RWPE2 (cell line): ENCODE results near the gene AKT1.

ENCODE experiments used
- ATAC-seq: fragments of 200-7000 bp; cut with Tn5 transposase; 3 replicates; pipeline ENCODE4 v1.9.1; 2021; ENCODE audit warnings: low read depth
- DNase-seq: peaks from one replicate; pipeline ENCODE4 v3.0.0-alpha.2; 2020; ENCODE audit warnings: low spot score
- H3K27ac ChIP-seq: fragments of 450-650 bp; 2 replicates; pipeline ENCODE4 v1.5.1; 2017; ENCODE audit warnings: mild to moderate bottlenecking; ENCODE audit not compliant: poor library complexity, severe bottlenecking
- H3K27me3 ChIP-seq: fragments of 250-450 bp; sonication (Bioruptor Pico); 2 replicates; pipeline ENCODE4 v1.5.1; 2021; ENCODE audit warnings: mild to moderate bottlenecking, moderate library complexity; ENCODE audit not compliant: insufficient read depth, poor library complexity, severe bottlenecking
- H3K36me3 ChIP-seq: fragments of 250-450 bp; sonication (Bioruptor Pico); 2 replicates; pipeline ENCODE4 v1.5.1; 2020; ENCODE audit warnings: low read depth, mild to moderate bottlenecking, moderate library complexity
- H3K4me1 ChIP-seq: fragments of 250-450 bp; sonication (Bioruptor Pico); 2 replicates; pipeline ENCODE4 v1.5.1; 2021; ENCODE audit warnings: mild to moderate bottlenecking, moderate library complexity; ENCODE audit not compliant: insufficient read depth, poor library complexity, severe bottlenecking
- H3K4me3 ChIP-seq: fragments of 250-450 bp; sonication (Bioruptor Pico); 2 replicates; pipeline ENCODE4 v1.5.1; 2021; ENCODE audit warnings: mild to moderate bottlenecking, moderate library complexity; ENCODE audit not compliant: severe bottlenecking
- H3K9me3 ChIP-seq: fragments of 250-450 bp; sonication (Bioruptor Pico); 2 replicates; pipeline ENCODE4 v1.5.1; 2021; ENCODE audit warnings: mild to moderate bottlenecking, moderate library complexity; ENCODE audit not compliant: severe bottlenecking
- TF ChIP-seq, protein P1 (sequence below): fragments of 450-650 bp; IDR thresholded peaks from one replicate; pipeline ENCODE4 v1.5.1; 2017; ENCODE audit warnings: mild to moderate bottlenecking, moderate library complexity; ENCODE audit not compliant: poor library complexity, severe bottlenecking

Gene AKT1

DNA sequence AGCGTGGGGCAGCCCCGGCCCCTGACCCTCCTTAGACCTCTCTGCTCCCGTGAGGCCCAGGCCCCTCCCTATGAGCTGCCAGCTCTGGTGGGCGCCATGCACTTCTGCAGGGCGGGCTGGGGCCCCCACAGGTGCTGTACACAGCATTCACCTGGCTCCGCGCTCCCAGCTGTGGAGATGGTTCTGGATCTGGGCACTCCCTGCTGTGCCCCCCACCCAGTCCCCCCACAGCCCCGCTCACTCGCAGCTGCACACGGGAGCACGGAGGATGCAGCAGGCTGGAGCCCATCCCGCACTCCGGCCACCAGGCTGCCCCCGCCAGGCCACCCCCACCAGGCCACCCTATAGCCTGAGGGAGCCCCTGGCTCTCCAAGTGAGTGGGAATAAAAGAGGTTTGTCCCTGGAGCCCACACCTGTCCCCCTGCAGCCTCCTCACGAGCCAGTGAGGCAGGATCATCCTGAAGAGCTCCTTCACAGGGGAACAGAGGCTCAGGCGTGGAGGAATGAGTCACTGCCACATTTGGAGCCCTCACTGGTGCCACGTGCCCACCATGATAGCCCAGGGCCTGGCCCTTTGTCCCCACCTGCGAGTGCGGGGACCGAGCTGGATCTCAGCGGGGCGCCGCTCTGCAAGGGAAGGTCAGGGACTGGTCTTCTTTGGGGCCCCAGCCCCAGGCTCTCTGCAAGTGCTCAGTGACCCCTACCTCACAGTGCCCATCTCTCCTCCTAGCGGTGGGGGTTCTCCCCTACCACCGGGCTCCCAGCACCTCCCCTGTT lies 69.6 kb downstream of the AKT1 start:
- Histone ChIP-seq H3K27ac (no peak overlapping the region), H3K9me3 (no peaks in the 10 kb centered on the region), H3K27me3 (no peaks in the 10 kb centered on the region), H3K4me1 (no peaks in the 10 kb centered on the region), H3K36me3 (peaks cover 5% of the 10 kb centered on the region), H3K4me3 (no peak overlapping the region)
- no peak for DNase-seq
- no peak for ATAC-seq
- TF ChIP-seq, protein P1, sequence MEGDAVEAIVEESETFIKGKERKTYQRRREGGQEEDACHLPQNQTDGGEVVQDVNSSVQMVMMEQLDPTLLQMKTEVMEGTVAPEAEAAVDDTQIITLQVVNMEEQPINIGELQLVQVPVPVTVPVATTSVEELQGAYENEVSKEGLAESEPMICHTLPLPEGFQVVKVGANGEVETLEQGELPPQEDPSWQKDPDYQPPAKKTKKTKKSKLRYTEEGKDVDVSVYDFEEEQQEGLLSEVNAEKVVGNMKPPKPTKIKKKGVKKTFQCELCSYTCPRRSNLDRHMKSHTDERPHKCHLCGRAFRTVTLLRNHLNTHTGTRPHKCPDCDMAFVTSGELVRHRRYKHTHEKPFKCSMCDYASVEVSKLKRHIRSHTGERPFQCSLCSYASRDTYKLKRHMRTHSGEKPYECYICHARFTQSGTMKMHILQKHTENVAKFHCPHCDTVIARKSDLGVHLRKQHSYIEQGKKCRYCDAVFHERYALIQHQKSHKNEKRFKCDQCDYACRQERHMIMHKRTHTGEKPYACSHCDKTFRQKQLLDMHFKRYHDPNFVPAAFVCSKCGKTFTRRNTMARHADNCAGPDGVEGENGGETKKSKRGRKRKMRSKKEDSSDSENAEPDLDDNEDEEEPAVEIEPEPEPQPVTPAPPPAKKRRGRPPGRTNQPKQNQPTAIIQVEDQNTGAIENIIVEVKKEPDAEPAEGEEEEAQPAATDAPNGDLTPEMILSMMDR, result no peak

DNA sequence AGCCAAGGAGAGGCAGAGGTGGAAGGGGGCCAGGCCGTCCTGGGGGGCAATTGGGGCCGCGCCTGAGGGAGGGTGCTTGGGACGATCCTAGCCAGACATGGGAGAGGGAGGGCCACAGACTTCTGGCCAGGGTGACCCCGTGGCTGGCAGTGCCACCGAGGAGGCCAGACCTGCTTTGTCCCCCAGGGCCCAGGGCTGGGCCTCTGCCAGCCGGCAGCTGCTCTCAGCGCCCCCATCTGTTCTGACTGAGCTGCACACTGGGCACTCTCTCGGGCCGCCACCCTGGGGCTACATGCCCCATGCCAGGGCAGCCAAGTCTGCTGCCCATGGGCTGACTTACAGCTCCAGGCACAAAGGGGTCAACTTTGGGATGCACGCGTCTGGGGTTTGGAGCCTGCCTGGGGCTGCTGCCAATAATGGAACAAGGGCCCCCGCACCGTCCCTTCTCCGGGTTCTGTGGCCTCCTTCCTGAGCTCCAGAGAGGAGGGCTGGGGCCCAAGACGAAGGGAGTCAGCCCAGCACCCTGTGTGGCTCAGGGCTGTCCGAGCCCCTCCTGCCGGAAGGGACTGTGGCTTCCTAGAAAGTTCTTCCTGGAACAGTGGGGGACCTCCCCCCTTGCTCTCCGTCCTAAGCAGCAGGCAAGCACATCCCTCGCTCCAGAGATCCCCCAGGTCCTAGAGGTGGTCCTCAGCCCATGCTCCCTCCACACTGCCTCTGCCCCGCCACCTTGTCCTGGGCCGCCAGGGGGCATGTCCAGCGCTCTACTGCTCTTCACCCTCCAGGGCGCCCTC lies 70.4 kb downstream of the AKT1 start:
- TF ChIP-seq, protein P1, result peak; percentile 47
- peak overlapping the region; percentile 76 for H3K4me3 ChIP-seq
- peak; percentile 6 for ATAC-seq
- H3K36me3 ChIP-seq, result peaks cover 5% of the 10 kb centered on the region
- no peak for DNase-seq
- H3K4me1 ChIP-seq, result no peaks in the 10 kb centered on the region
- no peaks in the 10 kb centered on the region for H3K27me3 ChIP-seq
- H3K9me3 ChIP-seq, result no peaks in the 10 kb centered on the region
- peak overlapping the region; percentile 47 for H3K27ac ChIP-seq

DNA sequence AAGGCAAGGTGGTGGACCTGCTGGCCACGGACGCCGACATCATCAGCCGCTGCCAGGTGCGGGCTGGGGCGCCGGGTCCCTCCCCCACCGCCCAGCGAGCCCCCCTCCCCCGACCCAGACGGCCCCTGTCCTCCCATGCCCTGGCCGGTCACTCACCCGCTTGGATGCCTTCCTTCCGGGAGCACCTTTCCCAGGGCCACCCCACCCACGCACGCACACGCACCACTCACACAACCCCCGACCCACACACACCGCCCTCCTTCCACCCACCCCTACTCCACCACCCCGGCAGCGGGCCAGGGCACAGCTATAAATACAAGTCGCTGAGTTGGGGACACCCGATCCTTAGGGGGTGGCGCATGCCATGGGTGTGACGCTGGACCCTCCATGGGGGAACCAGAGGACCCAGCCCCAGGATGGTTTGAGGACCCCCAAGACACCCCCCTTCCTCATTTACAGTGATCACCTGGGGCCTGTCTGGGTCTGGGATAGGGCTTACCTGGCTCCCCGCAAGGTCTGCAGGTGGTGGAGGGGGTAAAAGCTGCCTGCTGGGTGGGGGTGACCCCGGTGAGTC lies 71.1 kb downstream of the AKT1 start:
- Histone ChIP-seq H3K27me3 (no peaks in the 10 kb centered on the region), H3K36me3 (peaks cover 6% of the 10 kb centered on the region), H3K9me3 (no peaks in the 10 kb centered on the region), H3K4me3 (peak overlapping the region; percentile 76), H3K4me1 (no peaks in the 10 kb centered on the region), H3K27ac (peak overlapping the region; percentile 47)
- ATAC-seq (peak; percentile 13), DNase-seq (no peak)
- TF ChIP-seq, protein P1, result no peak

DNA sequence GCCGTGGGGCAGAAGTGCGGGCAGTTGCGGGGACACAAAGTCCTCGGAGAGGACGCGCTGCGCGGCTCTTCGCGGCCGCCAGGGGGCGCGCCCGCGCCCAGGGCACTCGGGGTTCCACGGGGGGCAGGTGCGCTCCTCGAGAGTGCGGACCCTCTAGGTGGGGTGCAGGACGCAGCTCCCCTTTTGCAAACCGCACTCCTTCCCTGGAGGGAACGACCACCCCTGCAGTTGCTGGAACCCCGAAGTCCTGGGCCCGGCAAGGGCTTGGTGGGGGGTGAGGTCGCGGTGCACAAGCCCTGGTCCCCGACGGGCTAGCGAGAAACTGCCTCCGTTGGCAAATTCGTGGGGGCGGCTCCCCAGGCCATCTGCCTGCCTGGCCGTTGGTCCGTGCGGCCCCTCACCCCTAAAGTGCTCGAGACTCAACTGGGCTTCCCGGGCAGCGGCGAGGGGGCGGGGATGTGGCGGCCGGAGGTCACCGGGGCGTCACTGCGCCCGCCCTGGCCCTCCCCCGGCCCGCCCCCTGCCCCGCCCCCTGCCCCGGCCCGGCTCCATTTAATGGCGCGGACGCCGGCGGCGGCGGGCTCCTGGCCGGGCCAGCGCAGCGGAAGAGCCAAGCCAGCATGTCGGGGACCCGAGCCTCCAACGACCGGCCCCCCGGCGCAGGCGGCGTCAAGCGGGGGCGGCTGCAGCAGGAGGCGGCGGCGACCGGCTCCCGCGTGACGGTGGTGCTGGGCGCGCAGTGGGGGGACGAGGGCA lies 71.7 kb downstream of the AKT1 start, which contains the start of gene ADSS1:
ADSS1 (plus strand) TSS at position 579 of the 756 bp plus-strand sequence; CDS start at position 621, 42 bp downstream.
- DNase-seq, result no peak
- H3K27ac ChIP-seq, result peak within 1 kb of the TSS; percentile 47
- TF ChIP-seq, protein P1, result peak; percentile 100
- no peaks in the 10 kb centered on the region for H3K9me3 ChIP-seq
- peaks cover 13% of the 10 kb centered on the region for H3K36me3 ChIP-seq
- H3K4me1 ChIP-seq, result no peaks in the 10 kb centered on the region
- no peaks in the 10 kb centered on the region for H3K27me3 ChIP-seq
- peak; percentile 50 for ATAC-seq
- H3K4me3 ChIP-seq, result peak within 1 kb of the TSS; percentile 76
